ENCODE measurements around the gene IGDCC3. TPM values are rescaled to one million over a fixed set of nuclear protein-coding genes. Genes with fewer than 3 reads are reported as not detected.

Gene IGDCC3
- total RNA-seq, 6 experiments from 2014 or later: not detected

DNA sequence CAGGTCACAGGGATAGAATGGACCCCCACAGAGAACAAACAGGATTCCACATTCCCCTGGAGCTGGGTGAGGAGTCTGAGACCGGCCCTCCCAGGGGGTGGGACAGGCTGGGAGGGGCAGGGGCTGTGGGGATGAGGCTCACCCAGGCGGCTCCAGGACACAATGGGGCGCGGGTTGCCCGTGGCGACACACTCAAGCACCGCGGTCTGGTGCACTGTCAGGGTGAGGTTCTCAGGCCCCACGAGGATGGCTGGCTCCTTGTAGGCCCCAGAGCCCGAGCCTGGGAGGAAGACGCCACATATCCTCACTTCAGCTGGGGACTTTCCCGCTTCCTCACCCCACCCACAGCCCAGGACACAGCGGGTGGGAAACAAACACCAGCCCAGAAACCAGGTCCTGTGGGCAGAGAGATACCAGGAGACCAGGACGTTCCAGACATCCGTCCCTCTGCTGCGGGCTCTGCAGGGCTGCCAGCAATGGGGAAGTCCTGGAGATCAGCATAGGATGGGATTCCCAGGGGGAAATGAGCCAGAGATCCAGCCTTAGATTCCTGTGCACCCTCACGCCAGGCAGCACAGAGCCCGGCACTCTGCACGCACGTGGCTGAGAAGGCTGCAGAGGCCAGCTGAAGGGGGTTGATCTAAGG, 43.1 kb downstream of the IGDCC3 start:
- Mint-ChIP-seq H3K36me3 (ENCODE audit: low read depth) (no peaks in the 10 kb centered on the region), H3K27me3 (ENCODE audit: insufficient read depth) (peaks cover 36% of the 10 kb centered on the region), H3K27ac (no peak overlapping the region), H3K9me3 (no peaks in the 10 kb centered on the region), H3K4me3 (no peak overlapping the region), H3K4me1 (ENCODE audit: low read depth) (no peaks in the 10 kb centered on the region)
- TF ChIP-seq, protein P1, sequence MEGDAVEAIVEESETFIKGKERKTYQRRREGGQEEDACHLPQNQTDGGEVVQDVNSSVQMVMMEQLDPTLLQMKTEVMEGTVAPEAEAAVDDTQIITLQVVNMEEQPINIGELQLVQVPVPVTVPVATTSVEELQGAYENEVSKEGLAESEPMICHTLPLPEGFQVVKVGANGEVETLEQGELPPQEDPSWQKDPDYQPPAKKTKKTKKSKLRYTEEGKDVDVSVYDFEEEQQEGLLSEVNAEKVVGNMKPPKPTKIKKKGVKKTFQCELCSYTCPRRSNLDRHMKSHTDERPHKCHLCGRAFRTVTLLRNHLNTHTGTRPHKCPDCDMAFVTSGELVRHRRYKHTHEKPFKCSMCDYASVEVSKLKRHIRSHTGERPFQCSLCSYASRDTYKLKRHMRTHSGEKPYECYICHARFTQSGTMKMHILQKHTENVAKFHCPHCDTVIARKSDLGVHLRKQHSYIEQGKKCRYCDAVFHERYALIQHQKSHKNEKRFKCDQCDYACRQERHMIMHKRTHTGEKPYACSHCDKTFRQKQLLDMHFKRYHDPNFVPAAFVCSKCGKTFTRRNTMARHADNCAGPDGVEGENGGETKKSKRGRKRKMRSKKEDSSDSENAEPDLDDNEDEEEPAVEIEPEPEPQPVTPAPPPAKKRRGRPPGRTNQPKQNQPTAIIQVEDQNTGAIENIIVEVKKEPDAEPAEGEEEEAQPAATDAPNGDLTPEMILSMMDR (IDR thresholded peaks at IDR 0.05): no peak
- no peak for DNase-seq

DNA sequence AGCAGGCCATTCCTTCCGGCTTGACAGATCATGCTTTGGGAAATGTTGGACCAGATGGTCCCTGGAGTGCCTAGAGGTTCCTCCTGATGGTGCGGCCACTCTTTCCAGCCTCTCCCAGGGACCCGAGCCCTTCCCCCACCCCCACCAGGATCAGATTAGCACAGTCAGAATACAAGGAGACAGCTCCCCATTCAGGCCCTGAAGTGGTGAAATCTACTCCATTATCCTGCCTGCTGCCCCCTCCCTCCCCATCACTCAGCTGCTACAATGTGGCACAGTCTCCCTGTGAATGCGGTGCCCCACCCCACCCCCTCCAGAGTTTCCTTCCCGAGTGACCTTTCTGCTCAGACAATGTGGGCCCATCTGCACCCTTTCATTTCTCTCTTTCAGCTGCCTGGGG, 43.9 kb downstream of the IGDCC3 start:
- Mint-ChIP-seq H3K4me1 (ENCODE audit: low read depth) (no peaks in the 10 kb centered on the region), H3K36me3 (ENCODE audit: low read depth) (no peaks in the 10 kb centered on the region), H3K27ac (no peak overlapping the region), H3K27me3 (ENCODE audit: insufficient read depth) (peaks cover 30% of the 10 kb centered on the region), H3K4me3 (no peak overlapping the region), H3K9me3 (no peaks in the 10 kb centered on the region)
- no peak for DNase-seq
- TF ChIP-seq, protein P1 (IDR thresholded peaks at IDR 0.05): no peak

DNA sequence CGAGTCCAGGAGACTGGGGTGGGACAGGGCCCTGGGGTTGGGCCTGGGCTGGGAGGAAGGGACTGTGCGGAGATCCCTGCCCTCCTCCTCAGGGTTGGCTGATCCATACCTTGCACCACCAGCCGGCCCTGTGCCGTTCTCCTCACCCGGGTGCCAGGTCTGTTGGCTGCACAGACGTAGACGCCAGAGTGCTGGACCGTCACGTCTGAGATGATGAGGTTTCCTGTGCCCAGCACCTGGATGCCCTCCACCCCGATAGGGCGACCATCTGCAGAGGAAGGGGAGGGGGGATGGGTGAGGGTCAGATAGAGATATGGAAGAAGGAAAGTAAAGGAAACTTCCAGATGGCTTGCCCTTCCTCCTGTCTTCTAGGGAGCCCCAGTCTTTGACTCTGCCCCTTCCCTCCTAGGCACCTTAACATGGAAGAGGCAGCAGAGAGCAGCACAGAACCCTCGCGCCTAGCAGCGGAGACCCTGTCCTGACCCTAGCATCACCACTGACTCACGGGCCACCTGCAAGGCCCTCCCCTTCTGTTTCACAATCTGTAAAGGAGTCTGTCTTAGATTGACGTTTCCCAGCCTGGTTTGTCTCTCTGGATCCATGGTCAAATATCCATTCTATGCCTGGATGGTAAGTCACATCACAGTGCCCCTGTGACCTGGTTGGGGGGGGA, 44.5 kb downstream of the IGDCC3 start:
- Mint-ChIP-seq H3K9me3 (no peaks in the 10 kb centered on the region), H3K27ac (no peak overlapping the region), H3K36me3 (ENCODE audit: low read depth) (no peaks in the 10 kb centered on the region), H3K4me1 (ENCODE audit: low read depth) (no peaks in the 10 kb centered on the region), H3K4me3 (no peak overlapping the region), H3K27me3 (ENCODE audit: insufficient read depth) (peaks cover 27% of the 10 kb centered on the region)
- TF ChIP-seq, protein P1 (IDR thresholded peaks at IDR 0.05): no peak
- no peak for DNase-seq

DNA sequence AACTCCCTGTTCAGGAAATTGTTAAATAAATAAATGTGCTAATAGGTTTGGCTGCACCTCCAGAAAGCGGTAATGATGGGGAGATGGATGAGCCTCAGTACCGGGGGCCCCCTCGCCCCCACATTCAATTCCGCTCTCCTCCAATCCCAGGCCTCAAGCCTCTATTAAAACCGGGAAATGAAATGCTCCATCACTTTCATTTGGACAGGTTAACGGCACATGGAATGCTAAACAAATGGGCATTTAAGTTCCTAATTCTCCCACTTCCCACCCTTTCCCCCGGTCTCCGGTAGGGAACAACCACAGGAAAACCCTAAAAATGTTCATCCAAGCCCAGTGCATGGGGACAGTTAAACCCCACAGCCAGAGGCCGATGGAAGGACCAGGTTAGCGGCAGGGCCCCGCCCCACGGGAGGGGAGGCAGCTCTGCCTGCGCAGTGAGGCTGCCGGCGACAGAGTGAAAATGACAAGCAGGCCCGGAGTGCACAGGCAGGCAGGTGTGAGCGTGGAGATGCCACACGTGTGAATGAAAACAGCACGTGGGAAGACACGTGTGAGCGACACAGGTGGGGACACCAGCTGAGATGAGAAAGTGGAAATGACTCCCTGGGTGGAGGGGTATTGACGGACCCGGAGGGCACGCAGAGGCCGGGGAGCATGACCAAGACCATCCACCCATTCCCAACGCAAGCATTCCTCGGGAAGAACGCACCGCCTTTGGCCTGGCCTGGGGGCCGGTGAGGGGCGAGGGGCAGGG, 45.2 kb downstream of the IGDCC3 start:
- Mint-ChIP-seq H3K27ac (no peak overlapping the region), H3K4me1 (ENCODE audit: low read depth) (no peaks in the 10 kb centered on the region), H3K4me3 (no peak overlapping the region), H3K9me3 (no peaks in the 10 kb centered on the region), H3K27me3 (ENCODE audit: insufficient read depth) (peaks cover 31% of the 10 kb centered on the region), H3K36me3 (ENCODE audit: low read depth) (no peaks in the 10 kb centered on the region)
- no peak for DNase-seq
- TF ChIP-seq, protein P1 (IDR thresholded peaks at IDR 0.05): no peak

DNA sequence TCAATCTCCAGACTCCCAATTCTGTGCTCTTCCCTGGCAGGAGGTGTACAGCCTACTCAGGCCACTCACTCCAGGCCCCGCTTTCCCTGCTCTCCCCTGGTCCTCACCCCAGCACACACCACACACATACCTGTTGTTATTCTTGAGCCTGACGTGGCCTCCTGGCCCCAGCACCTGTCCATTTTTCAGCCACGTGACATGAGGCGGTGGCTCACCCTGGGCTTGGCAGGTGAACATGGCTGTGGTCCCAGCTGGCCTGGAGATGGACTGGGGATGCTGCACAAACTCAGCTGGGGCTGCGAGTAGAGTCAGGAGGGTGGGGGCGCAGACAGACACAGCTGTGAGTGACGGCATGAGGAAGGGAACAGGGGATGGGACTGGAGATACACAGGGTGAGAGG, 46.0 kb downstream of the IGDCC3 start:
- peaks cover 27% of the 10 kb centered on the region for H3K27me3 Mint-ChIP-seq (ENCODE audit: insufficient read depth)
- no peak overlapping the region for H3K4me3 Mint-ChIP-seq
- no peak overlapping the region for H3K27ac Mint-ChIP-seq
- no peaks in the 10 kb centered on the region for H3K4me1 Mint-ChIP-seq (ENCODE audit: low read depth)
- TF ChIP-seq, protein P1 (IDR thresholded peaks at IDR 0.05): no peak
- no peak for DNase-seq
- H3K9me3 Mint-ChIP-seq: no peaks in the 10 kb centered on the region
- no peaks in the 10 kb centered on the region for H3K36me3 Mint-ChIP-seq (ENCODE audit: low read depth)

Data from HFFc6 (cell line).